ENCODE data around the gene SNX12. TPM values are rescaled to one million over a fixed set of nuclear protein-coding genes. Genes with fewer than 3 reads are reported as not detected.

The SNX12 gene
- 10 to 100 TPM; 31.4 to 55.2 (median 44.2) TPM for total RNA-seq

- Histone ChIP-seq H3K27me3 (peaks cover 0 to 20% of the 10 kb centered on the region in 2 donors), H3K4me3 (peak within 1 kb of the TSS; percentile 54 to 68 (median 61)), H3K9me3 (no peaks in the 10 kb centered on the region), H3K27ac (peak within 1 kb of the TSS; percentile 79 to 84), H3K36me3 (no peaks in the 10 kb centered on the region), H3K4me1 (no peaks in the 10 kb centered on the region)
- TF ChIP-seq CTCF (IDR thresholded peaks at IDR 0.05), result peak in 2 of 3 donors; percentile 31 to 88
- peak in 2 of 3 donors; percentile 50 to 59 for TF ChIP-seq POLR2AphosphoS5 (IDR thresholded peaks at IDR 0.05)
- TF ChIP-seq POLR2A (IDR thresholded peaks at IDR 0.05), result no peak
- peak; percentile 86 to 91 for DNase-seq (ENCODE audit: low spot score in 2 of 2)
- intact Hi-C loops (cut with DNase I; ENCODE audit: low total_unique reads), result no loop called here
Observed at GRCh38 chrX:71068044-71068918, at the start of gene SNX12. Gene SNX12, minus strand, starts transcription at chrX:71068334. Its CDS starts 28 bp downstream, at chrX:71068306.

GRCh38 chrX:71117358-71117757 lies 49.2 kb upstream of the SNX12 start:
- Histone ChIP-seq H3K4me3 (peak overlapping the region in 2 of 3 donors; percentile 61 to 68), H3K36me3 (no peaks in the 10 kb centered on the region), H3K27ac (peak overlapping the region in 1 of 2 donors; percentile 86), H3K9me3 (no peaks in the 10 kb centered on the region), H3K4me1 (no peaks in the 10 kb centered on the region), H3K27me3 (peaks cover 0 to 13% of the 10 kb centered on the region in 2 donors)
- TF ChIP-seq POLR2AphosphoS5 (IDR thresholded peaks at IDR 0.05) (no peak), CTCF (IDR thresholded peaks at IDR 0.05) (no peak), POLR2A (IDR thresholded peaks at IDR 0.05) (no peak)
- DNase-seq (ENCODE audit: low spot score in 2 of 2), result no peak
- intact Hi-C loops (cut with DNase I; ENCODE audit: low total_unique reads), result no loop called here

GRCh38 chrX:71111921-71112431 lies 43.8 kb upstream of the SNX12 start:
- no peaks in the 10 kb centered on the region for H3K4me1 ChIP-seq
- intact Hi-C loops (cut with DNase I; ENCODE audit: low total_unique reads), result no loop called here
- peaks cover 0 to 40% of the 10 kb centered on the region in 2 donors for H3K27me3 ChIP-seq
- no peak for DNase-seq (ENCODE audit: low spot score in 2 of 2)
- no peaks in the 10 kb centered on the region for H3K36me3 ChIP-seq
- H3K9me3 ChIP-seq, result no peaks in the 10 kb centered on the region
- H3K4me3 ChIP-seq, result no peak overlapping the region
- H3K27ac ChIP-seq, result no peak overlapping the region
- TF ChIP-seq CTCF (IDR thresholded peaks at IDR 0.05), result no peak
- TF ChIP-seq POLR2A (IDR thresholded peaks at IDR 0.05), result no peak
- no peak for TF ChIP-seq POLR2AphosphoS5 (IDR thresholded peaks at IDR 0.05)

- DNase-seq (ENCODE audit: low spot score in 2 of 2), result no peak
- Histone ChIP-seq H3K36me3 (no peaks in the 10 kb centered on the region), H3K4me3 (peak within 1 kb of the TSS in 1 of 3 donors; percentile 21), H3K9me3 (no peaks in the 10 kb centered on the region), H3K27me3 (peaks cover 0 to 45% of the 10 kb centered on the region in 2 donors), H3K27ac (no peak within 1 kb of the TSS), H3K4me1 (no peaks in the 10 kb centered on the region)
- intact Hi-C loops (cut with DNase I; ENCODE audit: low total_unique reads), result no loop called here
- TF ChIP-seq POLR2A (IDR thresholded peaks at IDR 0.05), result no peak
- TF ChIP-seq POLR2AphosphoS5 (IDR thresholded peaks at IDR 0.05), result no peak
- TF ChIP-seq CTCF (IDR thresholded peaks at IDR 0.05), result no peak
Observed at GRCh38 chrX:71111141-71111843, 43.2 kb upstream of the SNX12 start, which contains the start of gene IL2RG. Gene IL2RG, minus strand, starts transcription at chrX:71111577. Its CDS starts 38 bp downstream, at chrX:71111539.
